ENCODE results near the gene MTG2.

The MTG2 gene

GRCh38 chr20:62167474-62167873 is 15.4 kb upstream of the MTG2 start:
- H3K36me3 ChIP-seq, result peaks cover 57% of the 10 kb centered on the region
- DNase-seq, result no peak
- no peaks in the 10 kb centered on the region for H3K27me3 ChIP-seq (ENCODE audit: insufficient read depth, low read depth, severe bottlenecking)
- H3K27ac ChIP-seq, result no peak overlapping the region
- no peaks in the 10 kb centered on the region for H3K9me3 ChIP-seq (ENCODE audit: severe bottlenecking)
- H3K4me3 ChIP-seq (ENCODE audit: low read depth, low read length), result no peak overlapping the region
- no peak for TF ChIP-seq CTCF (IDR thresholded peaks at IDR 0.05; ENCODE audit: low read depth, low read length)

- H3K36me3 ChIP-seq, result peaks cover 53% of the 10 kb centered on the region
- no peak overlapping the region for H3K27ac ChIP-seq
Observed at GRCh38 chr20:62168061-62168460, 14.8 kb upstream of the MTG2 start.

GRCh38 chr20:62168890-62169435 is 13.9 kb upstream of the MTG2 start:
- H3K9me3 ChIP-seq (ENCODE audit: severe bottlenecking), result no peaks in the 10 kb centered on the region
- TF ChIP-seq CTCF (IDR thresholded peaks at IDR 0.05; ENCODE audit: low read depth, low read length), result no peak
- DNase-seq, result no peak
- H3K4me3 ChIP-seq (ENCODE audit: low read depth, low read length), result no peak overlapping the region
- H3K27ac ChIP-seq, result no peak overlapping the region
- H3K36me3 ChIP-seq, result peaks cover 54% of the 10 kb centered on the region
- no peaks in the 10 kb centered on the region for H3K27me3 ChIP-seq (ENCODE audit: insufficient read depth, low read depth, severe bottlenecking)

More at GRCh38 chr20:62168061-62168460, 14.8 kb upstream of the MTG2 start:
- DNase-seq, result no peak
- H3K27me3 ChIP-seq (ENCODE audit: insufficient read depth, low read depth, severe bottlenecking), result no peaks in the 10 kb centered on the region
- TF ChIP-seq CTCF (IDR thresholded peaks at IDR 0.05; ENCODE audit: low read depth, low read length), result no peak
- H3K9me3 ChIP-seq (ENCODE audit: severe bottlenecking), result no peaks in the 10 kb centered on the region
- no peak overlapping the region for H3K4me3 ChIP-seq (ENCODE audit: low read depth, low read length)

GRCh38 chr20:62170536-62170935 is 12.3 kb upstream of the MTG2 start:
- Histone ChIP-seq H3K36me3 (peaks cover 52% of the 10 kb centered on the region), H3K4me3 (ENCODE audit: low read depth, low read length) (no peak overlapping the region), H3K27me3 (ENCODE audit: insufficient read depth, low read depth, severe bottlenecking) (no peaks in the 10 kb centered on the region), H3K27ac (no peak overlapping the region), H3K9me3 (ENCODE audit: severe bottlenecking) (no peaks in the 10 kb centered on the region)
- no peak for DNase-seq
- TF ChIP-seq CTCF (IDR thresholded peaks at IDR 0.05; ENCODE audit: low read depth, low read length), result no peak

- DNase-seq, result no peak
- Histone ChIP-seq H3K27me3 (ENCODE audit: insufficient read depth, low read depth, severe bottlenecking) (no peaks in the 10 kb centered on the region), H3K4me3 (ENCODE audit: low read depth, low read length) (no peak overlapping the region), H3K36me3 (peaks cover 51% of the 10 kb centered on the region), H3K27ac (no peak overlapping the region), H3K9me3 (ENCODE audit: severe bottlenecking) (no peaks in the 10 kb centered on the region)
- TF ChIP-seq CTCF (IDR thresholded peaks at IDR 0.05; ENCODE audit: low read depth, low read length), result no peak
Observed at GRCh38 chr20:62171245-62171644, 11.6 kb upstream of the MTG2 start.

- H3K36me3 ChIP-seq, result peaks cover 55% of the 10 kb centered on the region
Observed at GRCh38 chr20:62172666-62173065, 10.2 kb upstream of the MTG2 start.

More at GRCh38 chr20:62172666-62173065, 10.2 kb upstream of the MTG2 start:
- Histone ChIP-seq H3K27me3 (ENCODE audit: insufficient read depth, low read depth, severe bottlenecking) (no peaks in the 10 kb centered on the region), H3K27ac (no peak overlapping the region), H3K4me3 (ENCODE audit: low read depth, low read length) (no peak overlapping the region), H3K9me3 (ENCODE audit: severe bottlenecking) (no peaks in the 10 kb centered on the region)
- TF ChIP-seq CTCF (IDR thresholded peaks at IDR 0.05; ENCODE audit: low read depth, low read length), result no peak
- no peak for DNase-seq

Measured in WERI-Rb-1 (cell line).